HAP-1 (cell line): Measurements from ENCODE around the gene MAP1S.

Source experiments
- DNase-seq, 2 experiments: peaks; one replicate each; pipeline ENCODE4 v3.0.0-alpha.2; 2016 to 2020; ENCODE audit warnings: low spot score in 2 of 2
- H3K27me3 ChIP-seq: fragments of 250-450 bp; sonication (Bioruptor Pico); 2 replicates; pipeline ENCODE4 v1.5.1; 2020; ENCODE audit warnings: low read depth, mild to moderate bottlenecking, moderate library complexity
- H3K36me3 ChIP-seq: fragments of 250-450 bp; sonication (Bioruptor Pico); replicated peaks from 2 replicates; pipeline ENCODE4 v1.5.1; 2020; ENCODE audit warnings: mild to moderate bottlenecking
- H3K4me1 ChIP-seq: fragments of 250-450 bp; sonication (Bioruptor Pico); 2 replicates; pipeline ENCODE4 v1.5.1; 2020; ENCODE audit warnings: mild to moderate bottlenecking
- H3K4me3 ChIP-seq: fragments of 250-450 bp; sonication (Bioruptor Pico); 2 replicates; pipeline ENCODE4 v1.5.1; 2020; ENCODE audit warnings: mild to moderate bottlenecking, moderate library complexity
- H3K9me3 ChIP-seq: fragments of 250-450 bp; sonication (Bioruptor Pico); 2 replicates; pipeline ENCODE4 v1.5.1; 2020; ENCODE audit warnings: mild to moderate bottlenecking, moderate library complexity
- in situ Hi-C: fragments of 300-500 bp; cut with MboI; formaldehyde crosslinking; loops from 3 replicates; pipeline ENCODE4 v1.14.3; 2020; ENCODE audit warnings: low sequenced_read_pairs, inconsistent platforms, mixed read lengths

Gene MAP1S

DNA sequence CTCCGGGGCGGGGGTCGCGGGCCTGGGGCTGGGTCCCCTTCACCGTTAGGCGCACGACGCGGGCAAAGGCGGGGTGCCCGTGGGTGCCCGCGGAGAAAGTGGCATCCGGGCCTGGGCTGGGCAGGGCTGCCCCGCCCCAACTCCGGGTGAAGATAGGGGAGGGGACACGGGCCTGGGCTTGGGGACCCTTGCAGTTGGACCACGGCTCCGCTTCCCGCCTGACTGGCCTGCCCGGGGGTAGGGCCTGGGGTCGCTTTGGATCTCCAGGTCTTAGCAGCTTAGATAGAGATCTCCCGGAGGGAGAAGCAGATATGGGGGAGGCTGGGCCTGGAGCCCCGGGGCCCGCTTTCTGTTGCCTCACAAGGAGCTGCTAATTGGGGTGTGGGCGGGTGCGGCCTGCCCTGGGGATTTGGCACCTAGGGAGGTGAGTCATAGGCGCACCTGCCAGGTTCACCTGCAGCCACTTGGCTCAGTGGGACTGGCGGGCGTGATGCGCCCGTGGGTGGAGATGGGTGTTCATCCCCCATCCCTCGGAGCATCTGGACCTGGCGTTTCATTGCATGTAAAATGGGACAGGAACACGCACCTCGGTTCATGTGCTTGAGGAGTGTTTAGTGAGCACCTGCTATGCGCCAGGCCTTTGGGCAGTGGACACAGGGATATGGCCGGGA lies 585 bp downstream of the MAP1S start:
- DNase-seq: no peak
- H3K36me3 ChIP-seq: peaks cover 19% of the 10 kb centered on the region
- 0 out of 2 replicates have a peak, but pooled peaks cover 2% of the 10 kb centered on the region for H3K9me3 ChIP-seq
- H3K27me3 ChIP-seq: peaks cover 2% of the 10 kb centered on the region; the same call in 1 of the 2 replicates
- peaks cover 9% of the 10 kb centered on the region for H3K4me1 ChIP-seq
- in situ Hi-C loops: no loop called here
- H3K4me3 ChIP-seq: peak overlapping the region; percentile 79

DNA sequence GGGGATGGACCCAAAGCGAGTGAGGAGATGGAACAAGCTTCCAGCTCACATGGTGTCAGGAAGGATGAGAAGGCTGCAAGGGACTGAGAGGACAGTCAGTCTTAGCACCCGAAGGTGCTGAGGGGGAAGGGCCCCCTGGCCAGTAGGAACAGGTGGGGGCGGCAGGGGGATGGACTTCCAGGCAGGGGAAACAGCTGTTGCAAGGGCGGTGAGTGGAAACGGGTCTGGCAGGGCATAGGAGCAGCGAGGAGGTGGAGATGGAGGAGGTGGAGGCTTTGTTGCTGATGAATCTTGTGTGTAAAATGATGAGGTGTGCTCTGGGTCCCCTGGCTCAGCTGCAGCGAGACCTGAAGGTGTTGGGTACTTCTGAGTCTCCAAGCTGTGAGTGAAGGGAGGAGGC lies 1.2 kb downstream of the MAP1S start:
- in situ Hi-C loops: no loop called here
- H3K27me3 ChIP-seq: peaks cover 2% of the 10 kb centered on the region; the same call in 1 of the 2 replicates
- H3K4me3 ChIP-seq: peak overlapping the region; percentile 79
- DNase-seq: no peak
- H3K36me3 ChIP-seq: peaks cover 24% of the 10 kb centered on the region
- H3K4me1 ChIP-seq: peaks cover 9% of the 10 kb centered on the region
- H3K9me3 ChIP-seq: 0 out of 2 replicates have a peak, but pooled peaks cover 2% of the 10 kb centered on the region

DNA sequence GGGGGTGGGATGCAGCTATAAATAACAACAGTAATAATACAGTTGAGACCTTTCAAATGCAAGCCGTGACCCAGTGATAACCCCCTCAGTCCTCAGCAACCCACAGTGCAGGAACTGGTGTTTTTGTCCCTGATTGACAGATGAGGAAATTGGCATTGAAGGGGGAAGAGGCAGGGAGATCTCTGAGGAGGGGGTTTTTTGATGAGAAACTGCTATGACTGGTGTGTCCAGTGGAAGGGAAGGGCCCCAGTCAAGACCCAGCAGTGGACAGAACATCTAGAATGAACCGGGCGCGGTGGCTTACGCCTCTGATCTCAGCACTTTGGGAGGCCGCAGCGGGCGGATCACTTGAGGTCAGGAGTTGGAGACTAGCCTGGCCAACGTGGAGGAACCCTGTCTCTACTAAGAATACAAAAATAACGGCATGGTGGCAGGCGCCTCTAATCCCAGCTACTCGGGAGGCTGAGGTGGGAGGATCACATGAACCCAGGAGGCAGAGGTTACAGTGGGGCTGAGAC lies 1.9 kb downstream of the MAP1S start:
- Histone ChIP-seq H3K27me3 (peaks cover 2% of the 10 kb centered on the region; the same call in 1 of the 2 replicates), H3K9me3 (0 out of 2 replicates have a peak, but pooled peaks cover 2% of the 10 kb centered on the region), H3K4me1 (peaks cover 9% of the 10 kb centered on the region), H3K36me3 (peaks cover 32% of the 10 kb centered on the region), H3K4me3 (peak overlapping the region; percentile 79; the same call in 1 of the 2 replicates)
- no peak for DNase-seq
- in situ Hi-C loops: no loop called here

DNA sequence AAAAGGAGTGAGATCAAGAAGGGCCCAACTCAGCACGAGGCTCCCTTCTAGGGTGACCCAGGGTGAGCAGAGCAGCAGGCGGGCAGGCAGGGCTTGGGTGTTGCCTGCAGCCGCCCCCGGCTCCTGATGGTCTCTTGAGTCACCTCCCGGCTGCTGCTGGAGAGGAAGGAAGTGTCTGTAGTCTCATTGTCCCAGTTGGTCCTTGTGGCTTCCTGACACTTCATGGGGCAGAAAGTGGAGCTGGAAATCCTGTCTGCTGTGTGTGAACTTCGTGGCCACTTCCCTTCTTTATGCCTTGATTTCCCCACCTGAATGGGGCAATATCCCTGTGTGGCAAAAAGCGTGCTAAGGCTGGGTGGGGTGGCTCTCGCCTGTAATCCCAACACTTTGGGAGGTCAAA lies 2.5 kb downstream of the MAP1S start:
- Histone ChIP-seq H3K36me3 (peaks cover 38% of the 10 kb centered on the region), H3K27me3 (peaks cover 2% of the 10 kb centered on the region; the same call in 1 of the 2 replicates)

DNA sequence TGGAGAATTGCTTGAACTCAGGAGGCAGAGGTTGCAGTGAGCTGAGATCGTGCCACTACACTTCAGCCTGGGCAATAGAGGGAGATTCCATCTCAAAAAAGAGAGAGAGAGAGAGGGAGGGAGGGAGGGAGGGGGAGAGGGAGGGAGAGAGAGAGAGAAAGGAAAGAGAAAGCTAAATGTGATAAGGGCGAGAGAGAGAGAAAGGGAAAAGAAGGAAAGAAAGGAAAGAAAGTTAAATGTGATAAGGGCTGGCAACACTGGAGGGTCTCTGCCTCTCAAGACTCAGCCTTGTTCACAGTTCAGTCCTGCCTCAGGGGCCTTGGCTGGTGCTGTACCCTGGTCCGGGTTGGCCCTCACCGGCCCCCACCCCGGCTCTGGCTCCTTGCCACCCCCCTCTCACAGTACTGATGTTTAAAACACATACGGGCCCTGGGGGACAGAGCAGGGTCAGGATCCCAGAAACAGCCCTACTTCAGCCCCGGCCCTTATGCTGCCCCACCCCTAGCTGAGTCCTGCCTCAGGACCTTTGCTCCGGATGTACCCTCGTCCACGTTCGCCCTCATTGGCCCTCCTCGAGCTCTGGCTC lies 3.5 kb downstream of the MAP1S start:
- in situ Hi-C loops: no loop called here
- H3K27me3 ChIP-seq: peaks cover 2% of the 10 kb centered on the region; the same call in 1 of the 2 replicates
- no peak overlapping the region for H3K4me3 ChIP-seq
- H3K36me3 ChIP-seq: peaks cover 47% of the 10 kb centered on the region
- DNase-seq: no peak
- H3K9me3 ChIP-seq: 0 out of 2 replicates have a peak, but pooled peaks cover 2% of the 10 kb centered on the region
- H3K4me1 ChIP-seq: peaks cover 9% of the 10 kb centered on the region

More for the DNA sequence above, 2.5 kb downstream of the MAP1S start:
- 0 out of 2 replicates have a peak, but pooled peaks cover 2% of the 10 kb centered on the region for H3K9me3 ChIP-seq
- H3K4me3 ChIP-seq: no peak overlapping the region
- DNase-seq: no peak
- peaks cover 9% of the 10 kb centered on the region for H3K4me1 ChIP-seq
- in situ Hi-C loops: no loop called here

DNA sequence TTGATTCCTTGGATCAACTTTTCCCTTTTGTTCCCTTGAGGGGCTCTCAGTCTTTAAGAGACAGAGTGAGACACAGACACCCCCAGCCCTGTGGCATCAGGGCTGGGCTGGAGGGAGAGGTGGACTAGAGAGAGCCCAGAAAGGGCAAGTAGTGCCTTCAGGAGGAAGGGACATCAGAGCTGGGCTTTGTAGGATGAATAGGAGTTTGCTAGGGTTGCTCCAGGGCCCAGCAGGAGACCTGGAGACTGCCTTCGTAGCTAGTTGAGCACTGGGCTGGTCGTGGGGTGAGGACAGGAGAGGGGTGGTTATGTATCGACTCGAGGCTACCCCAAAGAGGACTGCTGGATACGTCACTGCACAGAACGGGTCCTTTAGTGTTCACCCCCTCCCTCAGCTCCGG lies 5.4 kb downstream of the MAP1S start:
- no peaks in the 10 kb centered on the region for H3K27me3 ChIP-seq
- H3K4me3 ChIP-seq: no peak overlapping the region
- no peaks in the 10 kb centered on the region for H3K9me3 ChIP-seq
- in situ Hi-C loops: no loop called here
- H3K4me1 ChIP-seq: peaks cover 3% of the 10 kb centered on the region; the same call in 1 of the 2 replicates
- H3K36me3 ChIP-seq: peaks cover 65% of the 10 kb centered on the region
- no peak for DNase-seq

DNA sequence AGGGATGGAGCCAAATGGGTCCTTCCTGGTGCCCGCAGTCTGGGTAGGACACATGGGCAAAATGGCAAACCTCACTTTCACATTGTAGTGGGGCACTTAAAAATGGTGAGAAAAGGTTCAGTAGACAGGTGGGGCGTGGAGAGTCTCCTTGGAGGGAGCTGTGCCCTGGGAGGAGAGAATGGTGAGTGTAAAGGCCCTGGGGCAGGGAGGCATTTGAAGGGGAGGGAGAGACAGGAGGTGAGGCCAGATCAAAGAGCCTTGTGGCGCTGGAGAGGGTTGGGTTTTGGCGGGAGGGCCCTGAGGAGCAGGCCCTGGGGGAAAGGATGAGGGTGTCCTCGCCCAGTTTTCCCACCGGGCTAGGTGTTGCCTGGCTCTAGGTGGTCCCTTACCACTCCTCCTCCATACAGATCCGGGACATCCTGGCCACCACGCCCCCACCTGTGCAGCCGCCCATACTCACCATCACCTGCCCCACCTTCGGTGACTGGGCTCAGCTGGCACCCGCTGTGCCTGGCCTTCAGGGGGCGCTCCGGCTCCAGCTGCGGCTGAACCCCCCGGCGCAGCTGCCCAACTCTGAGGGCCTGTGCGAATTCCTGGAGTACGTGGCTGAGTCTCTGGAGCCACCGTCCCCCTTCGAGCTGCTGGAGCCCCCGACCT lies 6.3 kb downstream of the MAP1S start:
- DNase-seq: no peak
- H3K4me1 ChIP-seq: no peaks in the 10 kb centered on the region
- H3K27me3 ChIP-seq: no peaks in the 10 kb centered on the region
- H3K9me3 ChIP-seq: no peaks in the 10 kb centered on the region
- H3K36me3 ChIP-seq: peaks cover 74% of the 10 kb centered on the region
- in situ Hi-C loops: no loop called here
- H3K4me3 ChIP-seq: no peak overlapping the region

DNA sequence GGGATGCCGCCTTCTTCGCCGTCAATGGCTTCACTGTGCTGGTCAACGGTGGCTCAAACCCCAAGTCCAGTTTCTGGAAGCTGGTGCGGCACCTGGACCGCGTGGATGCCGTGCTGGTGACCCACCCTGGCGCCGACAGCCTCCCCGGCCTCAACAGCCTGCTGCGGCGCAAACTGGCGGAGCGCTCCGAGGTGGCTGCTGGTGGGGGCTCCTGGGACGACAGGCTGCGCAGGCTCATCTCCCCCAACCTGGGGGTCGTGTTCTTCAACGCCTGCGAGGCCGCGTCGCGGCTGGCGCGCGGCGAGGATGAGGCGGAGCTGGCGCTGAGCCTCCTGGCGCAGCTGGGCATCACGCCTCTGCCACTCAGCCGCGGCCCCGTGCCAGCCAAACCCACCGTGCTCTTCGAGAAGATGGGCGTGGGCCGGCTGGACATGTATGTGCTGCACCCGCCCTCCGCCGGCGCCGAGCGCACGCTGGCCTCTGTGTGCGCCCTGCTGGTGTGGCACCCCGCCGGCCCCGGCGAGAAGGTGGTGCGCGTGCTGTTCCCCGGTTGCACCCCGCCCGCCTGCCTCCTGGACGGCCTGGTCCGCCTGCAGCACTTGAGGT lies 7.0 kb downstream of the MAP1S start:
- in situ Hi-C loops: no loop called here
- Histone ChIP-seq H3K27me3 (no peaks in the 10 kb centered on the region), H3K4me3 (no peak overlapping the region), H3K9me3 (0 out of 2 replicates have a peak, but pooled peaks cover 3% of the 10 kb centered on the region), H3K36me3 (peaks cover 75% of the 10 kb centered on the region), H3K4me1 (no peaks in the 10 kb centered on the region)
- no peak for DNase-seq

DNA sequence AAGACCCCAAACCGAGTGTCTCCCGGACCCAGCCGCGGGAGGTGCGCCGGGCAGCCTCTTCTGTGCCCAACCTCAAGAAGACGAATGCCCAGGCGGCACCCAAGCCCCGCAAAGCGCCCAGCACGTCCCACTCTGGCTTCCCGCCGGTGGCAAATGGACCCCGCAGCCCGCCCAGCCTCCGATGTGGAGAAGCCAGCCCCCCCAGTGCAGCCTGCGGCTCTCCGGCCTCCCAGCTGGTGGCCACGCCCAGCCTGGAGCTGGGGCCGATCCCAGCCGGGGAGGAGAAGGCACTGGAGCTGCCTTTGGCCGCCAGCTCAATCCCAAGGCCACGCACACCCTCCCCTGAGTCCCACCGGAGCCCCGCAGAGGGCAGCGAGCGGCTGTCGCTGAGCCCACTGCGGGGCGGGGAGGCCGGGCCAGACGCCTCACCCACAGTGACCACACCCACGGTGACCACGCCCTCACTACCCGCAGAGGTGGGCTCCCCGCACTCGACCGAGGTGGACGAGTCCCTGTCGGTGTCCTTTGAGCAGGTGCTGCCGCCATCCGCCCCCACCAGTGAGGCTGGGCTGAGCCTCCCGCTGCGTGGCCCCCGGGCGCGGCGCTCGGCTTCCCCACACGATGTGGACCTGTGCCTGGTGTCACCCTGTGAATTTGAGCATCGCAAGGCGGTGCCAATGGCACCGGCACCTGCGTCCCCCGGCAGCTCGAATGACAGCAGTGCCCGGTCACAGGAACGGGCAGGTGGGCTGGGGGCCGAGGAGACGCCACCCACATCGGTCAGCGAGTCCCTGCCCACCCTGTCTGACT lies 7.9 kb downstream of the MAP1S start:
- in situ Hi-C loops: no loop called here
- Histone ChIP-seq H3K4me1 (no peaks in the 10 kb centered on the region), H3K4me3 (no peak overlapping the region), H3K36me3 (peaks cover 76% of the 10 kb centered on the region), H3K27me3 (no peaks in the 10 kb centered on the region), H3K9me3 (0 out of 2 replicates have a peak, but pooled peaks cover 3% of the 10 kb centered on the region)
- DNase-seq: no peak

DNA sequence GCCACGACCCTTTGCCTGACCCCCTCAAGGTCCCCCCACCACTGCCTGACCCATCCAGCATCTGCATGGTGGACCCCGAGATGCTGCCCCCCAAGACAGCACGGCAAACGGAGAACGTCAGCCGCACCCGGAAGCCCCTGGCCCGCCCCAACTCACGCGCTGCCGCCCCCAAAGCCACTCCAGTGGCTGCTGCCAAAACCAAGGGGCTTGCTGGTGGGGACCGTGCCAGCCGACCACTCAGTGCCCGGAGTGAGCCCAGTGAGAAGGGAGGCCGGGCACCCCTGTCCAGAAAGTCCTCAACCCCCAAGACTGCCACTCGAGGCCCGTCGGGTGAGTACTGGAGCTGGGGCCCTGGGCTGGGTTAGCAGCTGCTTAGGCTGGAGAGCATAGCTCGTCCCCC lies 8.6 kb downstream of the MAP1S start:
- peaks cover 76% of the 10 kb centered on the region for H3K36me3 ChIP-seq
- in situ Hi-C loops: no loop called here
- H3K4me3 ChIP-seq: no peak overlapping the region
- 0 out of 2 replicates have a peak, but pooled peaks cover 3% of the 10 kb centered on the region for H3K9me3 ChIP-seq
- H3K4me1 ChIP-seq: no peaks in the 10 kb centered on the region
- no peak for DNase-seq
- no peaks in the 10 kb centered on the region for H3K27me3 ChIP-seq

DNA sequence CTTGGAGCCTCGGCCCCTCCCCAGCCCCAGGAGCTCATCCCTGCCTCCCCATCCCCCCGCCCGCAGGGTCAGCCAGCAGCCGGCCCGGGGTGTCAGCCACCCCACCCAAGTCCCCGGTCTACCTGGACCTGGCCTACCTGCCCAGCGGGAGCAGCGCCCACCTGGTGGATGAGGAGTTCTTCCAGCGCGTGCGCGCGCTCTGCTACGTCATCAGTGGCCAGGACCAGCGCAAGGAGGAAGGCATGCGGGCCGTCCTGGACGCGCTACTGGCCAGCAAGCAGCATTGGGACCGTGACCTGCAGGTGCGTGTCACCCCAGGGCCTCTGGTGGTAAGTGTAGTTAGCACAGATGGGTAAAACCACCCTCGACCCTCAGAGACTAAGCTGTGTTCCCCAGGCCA lies 13.8 kb downstream of the MAP1S start:
- Histone ChIP-seq H3K27me3 (no peaks in the 10 kb centered on the region), H3K9me3 (0 out of 2 replicates have a peak, but pooled peaks cover 3% of the 10 kb centered on the region), H3K4me1 (peaks cover 7% of the 10 kb centered on the region), H3K36me3 (peaks cover 55% of the 10 kb centered on the region), H3K4me3 (no peak overlapping the region)
- no peak for DNase-seq
- in situ Hi-C loops: no loop called here

DNA sequence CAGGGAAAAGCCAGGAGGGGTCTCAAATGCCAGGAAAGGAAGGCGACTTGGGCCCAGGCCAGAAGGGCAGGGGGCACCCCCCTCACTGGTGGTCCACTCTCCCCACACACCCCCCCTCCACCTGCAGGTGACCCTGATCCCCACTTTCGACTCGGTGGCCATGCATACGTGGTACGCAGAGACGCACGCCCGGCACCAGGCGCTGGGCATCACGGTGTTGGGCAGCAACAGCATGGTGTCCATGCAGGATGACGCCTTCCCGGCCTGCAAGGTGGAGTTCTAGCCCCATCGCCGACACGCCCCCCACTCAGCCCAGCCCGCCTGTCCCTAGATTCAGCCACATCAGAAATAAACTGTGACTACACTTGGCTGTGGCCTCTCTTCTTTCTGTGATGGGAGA lies 14.9 kb downstream of the MAP1S start:
- no peak overlapping the region for H3K4me3 ChIP-seq
- in situ Hi-C loops: no loop called here
- no peaks in the 10 kb centered on the region for H3K27me3 ChIP-seq
- DNase-seq: no peak
- H3K4me1 ChIP-seq: peaks cover 9% of the 10 kb centered on the region
- H3K36me3 ChIP-seq: peaks cover 48% of the 10 kb centered on the region
- 0 out of 2 replicates have a peak, but pooled peaks cover 3% of the 10 kb centered on the region for H3K9me3 ChIP-seq

DNA sequence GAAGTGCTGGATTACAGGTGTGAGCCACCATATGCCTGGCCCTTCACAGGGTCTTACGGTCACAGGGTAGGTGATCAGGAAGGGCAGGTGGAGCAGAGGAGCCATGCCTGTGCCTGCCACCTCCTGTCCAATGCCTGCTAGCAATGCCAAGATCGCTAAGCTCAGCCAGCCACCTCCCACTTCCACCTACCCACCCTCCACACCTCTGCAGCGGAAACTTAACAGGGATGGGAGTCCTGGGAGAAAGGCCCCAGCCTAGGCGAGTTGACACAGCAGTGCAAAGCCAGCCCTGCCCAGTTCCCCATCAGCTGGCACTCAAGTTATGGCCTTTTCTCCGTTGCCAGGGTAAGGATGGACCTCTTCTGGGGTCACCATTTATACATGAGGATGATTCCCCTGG lies 16.1 kb downstream of the MAP1S start:
- no peaks in the 10 kb centered on the region for H3K27me3 ChIP-seq
- in situ Hi-C loops: no loop called here

More for the DNA sequence above, 16.1 kb downstream of the MAP1S start:
- H3K9me3 ChIP-seq: 0 out of 2 replicates have a peak, but pooled peaks cover 3% of the 10 kb centered on the region
- H3K4me1 ChIP-seq: peaks cover 13% of the 10 kb centered on the region
- H3K36me3 ChIP-seq: peaks cover 35% of the 10 kb centered on the region
- no peak for DNase-seq
- H3K4me3 ChIP-seq: no peak overlapping the region
